Heart left ventricle (tissue), 16 donors: ENCODE results near the gene PIK3AP1. TPM values are rescaled to one million over a fixed set of nuclear protein-coding genes. Genes with fewer than 3 reads are reported as not detected.
"Not testable (repeated sequence)": the region's sequence is repeated elsewhere in the genome, so short reads cannot be mapped to it uniquely, and the experiment has no call there.

Experiments
- ATAC-seq, 4 donors: fragments of 200-7000 bp; cut with Tn5 transposase; one replicate each; pipeline ENCODE4 v1.9.1; 2020 to 2022; ENCODE audit warnings: moderate library complexity in 4 of 4, mild to moderate bottlenecking in 3 of 4, moderate number of reproducible peaks in 1 of 4
- DNase-seq, 5 donors: peaks; one replicate each; pipeline ENCODE4 v3.0.0-alpha.2; 2020
- H3K27ac ChIP-seq, 12 donors: fragments of 200-600 bp; sonication (generic) in 4 of 12; one replicate each; pipeline versions ENCODE4 v1.5.0 to v1.8.0; 2016 to 2022; ENCODE audit warnings: mild to moderate bottlenecking in 2 of 12
- H3K27me3 ChIP-seq, 9 donors: fragments of 200-600 bp; sonication (generic) in 2 of 9; one replicate each; pipeline versions ENCODE4 v1.5.1 to v1.8.0; 2016 to 2022; ENCODE audit warnings: mild to moderate bottlenecking in 3 of 9
- H3K36me3 ChIP-seq, 9 donors: fragments of 200-600 bp; sonication (generic) in 2 of 9; one replicate each; pipeline versions ENCODE4 v1.5.0 to v1.8.0; 2018 to 2022; ENCODE audit warnings: mild to moderate bottlenecking in 2 of 9
- H3K4me1 ChIP-seq, 12 donors: fragments of 200-600 bp; sonication (generic) in 4 of 12; one replicate each; pipeline versions ENCODE4 v1.5.0 to v1.8.0; 2016 to 2022; ENCODE audit warnings: mild to moderate bottlenecking in 3 of 12
- H3K4me3 ChIP-seq, 12 donors: fragments of 200-600 bp; sonication (generic) in 4 of 12; one replicate each; pipeline versions ENCODE4 v1.5.0 to v1.8.0; 2017 to 2022; ENCODE audit warnings: mild to moderate bottlenecking in 9 of 12, moderate library complexity in 4 of 12
- H3K9me3 ChIP-seq, 12 donors: fragments of 200-600 bp; sonication (generic) in 4 of 12; one replicate each; pipeline versions ENCODE4 v1.5.0 to v1.8.0; 2016 to 2022; ENCODE audit warnings: mild to moderate bottlenecking in 1 of 12
- CTCF ChIP-seq, 12 donors: fragments of 200-600 bp; sonication (generic) in 4 of 12; IDR thresholded peaks; one replicate each; pipeline versions ENCODE4 v1.5.0 to v1.8.0; 2018 to 2022; ENCODE audit warnings: antibody characterized with exemption in 12 of 12, mild to moderate bottlenecking in 5 of 12
- POLR2A ChIP-seq, 2 donors: fragments of 450-650 bp; IDR thresholded peaks; one replicate each; pipeline ENCODE4 v1.6.1; 2017; ENCODE audit warnings: antibody characterized with exemption in 2 of 2, mild to moderate bottlenecking in 2 of 2, moderate library complexity in 2 of 2
- WGBS, 4 donors: extraction: QIAGEN DNeasy Blood & Tissue Kit in 2 of 4; methylation state at CpG; one replicate each; pipeline versions ENCODE4 v1.1.5 to v1.1.7; 2013 to 2018; 5-methylcytosine and 5-hydroxymethylcytosine counted together
- intact Hi-C, 10 donors: fragments of 100-400 bp; cut with DNase I; formaldehyde crosslinking; loops; one replicate each; pipeline versions ENCODE4 v1.11.1 to v1.14.2; 2022
- polyA plus RNA-seq, 2 donors: library from polyadenylated mRNA; stranded (reverse); fragments of 200-250 nt; gene quantifications; one replicate each; pipeline ENCODE4 v1.2.3, GENCODE V29; 2013
- total RNA-seq, 9 donors: library from RNA; depleted of rRNA in 2 of 9; stranded (reverse); fragments of >200 nt in 2 of 9; fragmentation: NEBNext Ultra II Directional in 3 of 9; extraction: Animal tissue kit (Norgen Biotek cat#: 25700) in 3 of 9; gene quantifications; one replicate each; pipeline versions ENCODE4 v1.1.0 to v1.2.4, GENCODE V29; 2016 to 2023
- donor health status: ischemic (EF 13 %, LVEDD 7.1; RV severe dilation, severe dysfunction).
- donor health status: healthy with polysubstance abuse.
- donor health status: DM: no; HTN: yes; CAD: no.
- donor health status: DM: no; HTN: no; CAD: no.
- donor health status: ischemic (EF 25% LVEDD 6.9; RV normal size, moderate dysfunction).
- donor health status: ischemic (EF 25% LVEDD 5.7; RV mildly dilated, moderate dysfunction).
- donor health status: healthy.
- donor health status: DM: yes; HTN: yes; CAD: no.
- donor health status: ischemic (EF 35%, LVEDD 5.7; RV mildly dilated, moderate dysfunction).
- donor health status: nonischemic (EF 11% LVEDD 7.7; RV severe dilation, severe dysfunction).
- donor health status: DM: yes; HTN: yes; CAD: no.
- donor health status: PGD.
- donor health status: ischemic (EF 29% LVEDD 5.4; RV normal size, mild dysfunction).
- donor health status: nonischemic (EF 23%, LVEDD 6.1; RV moderate dilation, normal function).

Gene PIK3AP1
- total and polyA plus RNA-seq, 11 donors = 1.3 to 37.9 (median 4.4) TPM

GRCh38 chr10:96701265-96701664 lies 19.0 kb downstream of the PIK3AP1 start:
- Histone ChIP-seq H3K27me3 (no peaks in the 10 kb centered on the region), H3K4me1 (peaks cover 0 to 61% (median 0%) of the 10 kb centered on the region in 12 donors), H3K36me3 (no peaks in the 10 kb centered on the region), H3K9me3 (no peaks in the 10 kb centered on the region), H3K27ac (peak overlapping the region in 1 of 12 donors; percentile 77), H3K4me3 (no peak overlapping the region)
- ATAC-seq = no peak
- TF ChIP-seq CTCF (IDR thresholded peaks at IDR 0.05) (no peak), POLR2A (IDR thresholded peaks at IDR 0.05) (no peak)
- intact Hi-C loops = no loop called here
- DNase-seq = no peak
- 56 to 86% (median 69%) methylated on average over 3 of the region's 3 CpGs for WGBS, 4 donors

- no peaks in the 10 kb centered on the region for H3K9me3 ChIP-seq
- TF ChIP-seq CTCF (IDR thresholded peaks at IDR 0.05) (no peak), POLR2A (IDR thresholded peaks at IDR 0.05) (no peak)
- peak overlapping the region in 1 of 12 donors; percentile 77 for H3K27ac ChIP-seq
- no peak overlapping the region for H3K4me3 ChIP-seq
- 76 to 89% (median 81%) methylated on average over 10 to 13 of the region's 13 CpGs for WGBS, 4 donors
- H3K36me3 ChIP-seq = no peaks in the 10 kb centered on the region
- DNase-seq (peak in 3 of 5 donors; percentile 25 to 47 (median 35)), ATAC-seq (peak in 2 of 4 donors; percentile 39 to 55)
- peaks cover 0 to 64% (median 0%) of the 10 kb centered on the region in 12 donors for H3K4me1 ChIP-seq
- intact Hi-C loops = no loop called here
- H3K27me3 ChIP-seq = no peaks in the 10 kb centered on the region
Observed at GRCh38 chr10:96700374-96701099, 19.8 kb downstream of the PIK3AP1 start.

GRCh38 chr10:96699613-96700012 lies 20.7 kb downstream of the PIK3AP1 start:
- no peak for DNase-seq
- peak overlapping the region in 1 of 12 donors; percentile 77 for H3K27ac ChIP-seq
- 73 to 89% (median 83%) methylated on average over 3 of the region's 3 CpGs for WGBS, 4 donors

GRCh38 chr10:96698305-96698704 lies 22.0 kb downstream of the PIK3AP1 start:
- DNase-seq, intact Hi-C loops, H3K4me3 ChIP-seq, H3K27me3 ChIP-seq, H3K36me3 ChIP-seq, ATAC-seq, H3K27ac ChIP-seq, H3K9me3 ChIP-seq: not testable (repeated sequence)
- 86 to 92% (median 89%) methylated on average over 6 of the region's 6 CpGs for WGBS, 4 donors
- peaks cover 0 to 52% (median 0%) of the 10 kb centered on the region in 12 donors for H3K4me1 ChIP-seq

More at GRCh38 chr10:96699613-96700012, 20.7 kb downstream of the PIK3AP1 start:
- H3K9me3 ChIP-seq = no peaks in the 10 kb centered on the region
- H3K4me1 ChIP-seq = peaks cover 0 to 64% (median 0%) of the 10 kb centered on the region in 12 donors
- no peaks in the 10 kb centered on the region for H3K36me3 ChIP-seq
- no peak for TF ChIP-seq CTCF (IDR thresholded peaks at IDR 0.05)
- no peak for TF ChIP-seq POLR2A (IDR thresholded peaks at IDR 0.05)
- no peak overlapping the region for H3K4me3 ChIP-seq
- no peaks in the 10 kb centered on the region for H3K27me3 ChIP-seq
- no peak for ATAC-seq
- intact Hi-C loops = no loop called here
